Natural killer cell treated with Interleukin-12 subunit alpha and Interleukin-12 subunit beta and Interleukin-15 and Interleukin-18, amount 100 ng/mL, for 72 hours (primary cell): ENCODE measurements around the gene DSTN. TPM values are rescaled to one million over a fixed set of nuclear protein-coding genes. Genes with fewer than 3 reads are reported as not detected.
A peak's percentile ranks its signal among the peaks of the same experiment; 100 is the strongest.

Experiments used
- ATAC-seq, 2 donors: fragments of 150-1000 bp; cut with Tn5 transposase in 1 of 2; sonication (Bioruptor Pico), chemical (Tn5 transposase) in 1 of 2; 2 replicates each; pipeline ENCODE4 v1.10.0; 2021
- DNase-seq: peaks from one replicate; pipeline ENCODE4 v3.0.0; 2022; ENCODE audit warnings: low spot score
- H3K27ac Mint-ChIP-seq, 2 donors: 1 replicate in 1 of 2; 2 replicates in 1 of 2; pipeline ENCODE4 v1.8.0; 2022; ENCODE audit warnings: mixed read lengths in 2 of 2, mild to moderate bottlenecking in 1 of 2, moderate library complexity in 1 of 2
- H3K27me3 Mint-ChIP-seq, 2 donors: 1 replicate in 1 of 2; 2 replicates in 1 of 2; pipeline ENCODE4 v1.8.0; 2022; ENCODE audit warnings: mixed read lengths in 2 of 2
- H3K36me3 Mint-ChIP-seq: one replicate; pipeline ENCODE4 v1.8.0; 2022; ENCODE audit warnings: mixed read lengths
- H3K4me1 Mint-ChIP-seq, 2 donors: 1 replicate in 1 of 2; 2 replicates in 1 of 2; pipeline ENCODE4 v1.8.0; 2022; ENCODE audit warnings: low read depth in 2 of 2, mixed read lengths in 2 of 2, mild to moderate bottlenecking in 1 of 2
- H3K4me3 Mint-ChIP-seq: one replicate; pipeline ENCODE4 v1.8.0; 2022; ENCODE audit warnings: mixed read lengths
- H3K9me3 Mint-ChIP-seq: 2 replicates; pipeline ENCODE4 v1.8.0; 2022; ENCODE audit warnings: mixed read lengths
- total RNA-seq, 2 donors: library from RNA; stranded (reverse); gene quantifications; one replicate each; pipeline ENCODE4 v1.2.3, GENCODE V29; 2022

DSTN gene
- total RNA-seq, 2 donors from 2014 or later, result 42.5 to 59.1 TPM

- DNase-seq, result peak; percentile 77
- peaks cover 24 to 26% of the 10 kb centered on the region in 2 donors for H3K4me1 Mint-ChIP-seq
- peak; percentile 89 to 93 for ATAC-seq
- H3K27me3 Mint-ChIP-seq, result peaks cover 15 to 22% of the 10 kb centered on the region in 2 donors
- no peak overlapping the region for H3K4me3 Mint-ChIP-seq
- H3K27ac Mint-ChIP-seq, result peak overlapping the region in 1 of 2 donors; percentile 30
- no peaks in the 10 kb centered on the region for H3K36me3 Mint-ChIP-seq
- H3K9me3 Mint-ChIP-seq, result no peaks in the 10 kb centered on the region
Observed at GRCh38 chr20:17536944-17537444, 32.9 kb upstream of the DSTN start.

GRCh38 chr20:17537959-17538358 lies 31.9 kb upstream of the DSTN start:
- Mint-ChIP-seq H3K27ac (peak overlapping the region in 1 of 2 donors; percentile 29), H3K27me3 (peaks cover 15 to 22% of the 10 kb centered on the region in 2 donors), H3K9me3 (no peaks in the 10 kb centered on the region), H3K4me3 (no peak overlapping the region), H3K4me1 (peaks cover 24 to 26% of the 10 kb centered on the region in 2 donors), H3K36me3 (no peaks in the 10 kb centered on the region)
- ATAC-seq (no peak), DNase-seq (no peak)

GRCh38 chr20:17538517-17539170 lies 31.2 kb upstream of the DSTN start:
- H3K36me3 Mint-ChIP-seq, result no peaks in the 10 kb centered on the region
- H3K27ac Mint-ChIP-seq, result no peak overlapping the region
- H3K4me3 Mint-ChIP-seq, result no peak overlapping the region
- peaks cover 18 to 22% of the 10 kb centered on the region in 2 donors for H3K27me3 Mint-ChIP-seq
- DNase-seq (no peak), ATAC-seq (peak; percentile 66 to 84)
- no peaks in the 10 kb centered on the region for H3K9me3 Mint-ChIP-seq
- peaks cover 18 to 22% of the 10 kb centered on the region in 2 donors for H3K4me1 Mint-ChIP-seq

GRCh38 chr20:17541596-17541995 lies 28.3 kb upstream of the DSTN start:
- H3K27me3 Mint-ChIP-seq, result peaks cover 26 to 28% of the 10 kb centered on the region in 2 donors
- H3K4me1 Mint-ChIP-seq, result peaks cover 9 to 14% of the 10 kb centered on the region in 2 donors
- H3K9me3 Mint-ChIP-seq, result no peaks in the 10 kb centered on the region
- H3K4me3 Mint-ChIP-seq, result no peak overlapping the region
- no peak overlapping the region for H3K27ac Mint-ChIP-seq
- ATAC-seq, result no peak
- DNase-seq, result no peak
- no peaks in the 10 kb centered on the region for H3K36me3 Mint-ChIP-seq

- peaks cover 6 to 10% of the 10 kb centered on the region in 2 donors for H3K4me1 Mint-ChIP-seq
- H3K36me3 Mint-ChIP-seq, result no peaks in the 10 kb centered on the region
- peaks cover 26 to 28% of the 10 kb centered on the region in 2 donors for H3K27me3 Mint-ChIP-seq
- DNase-seq, result no peak
- H3K4me3 Mint-ChIP-seq, result no peak overlapping the region
- no peaks in the 10 kb centered on the region for H3K9me3 Mint-ChIP-seq
- no peak for ATAC-seq
- H3K27ac Mint-ChIP-seq, result no peak overlapping the region
Observed at GRCh38 chr20:17541996-17542395, 27.9 kb upstream of the DSTN start.

- DNase-seq, result no peak
- Mint-ChIP-seq H3K36me3 (no peaks in the 10 kb centered on the region), H3K27ac (no peak overlapping the region), H3K4me3 (no peak overlapping the region), H3K9me3 (no peaks in the 10 kb centered on the region), H3K4me1 (peaks cover 3 to 7% of the 10 kb centered on the region in 2 donors), H3K27me3 (peaks cover 26 to 28% of the 10 kb centered on the region in 2 donors)
- ATAC-seq, result no peak
Observed at GRCh38 chr20:17542481-17542880, 27.4 kb upstream of the DSTN start.

- H3K4me1 Mint-ChIP-seq, result peaks cover 0 to 3% of the 10 kb centered on the region in 2 donors
- no peak for ATAC-seq
- H3K36me3 Mint-ChIP-seq, result no peaks in the 10 kb centered on the region
- no peak overlapping the region for H3K4me3 Mint-ChIP-seq
- no peak for DNase-seq
- no peaks in the 10 kb centered on the region for H3K9me3 Mint-ChIP-seq
- H3K27ac Mint-ChIP-seq, result no peak overlapping the region
- peaks cover 23 to 28% of the 10 kb centered on the region in 2 donors for H3K27me3 Mint-ChIP-seq
Observed at GRCh38 chr20:17542993-17543412, 26.9 kb upstream of the DSTN start.

- Mint-ChIP-seq H3K27ac (peak overlapping the region in 1 of 2 donors; percentile 8), H3K27me3 (peaks cover 23 to 28% of the 10 kb centered on the region in 2 donors), H3K9me3 (no peaks in the 10 kb centered on the region), H3K4me3 (no peak overlapping the region), H3K36me3 (no peaks in the 10 kb centered on the region), H3K4me1 (peaks cover 0 to 2% of the 10 kb centered on the region in 2 donors)
- ATAC-seq (no peak), DNase-seq (no peak)
Observed at GRCh38 chr20:17543531-17544131, 26.2 kb upstream of the DSTN start.

- Mint-ChIP-seq H3K36me3 (no peaks in the 10 kb centered on the region), H3K4me3 (no peak overlapping the region), H3K27me3 (peaks cover 24 to 31% of the 10 kb centered on the region in 2 donors), H3K27ac (no peak overlapping the region), H3K4me1 (no peaks in the 10 kb centered on the region), H3K9me3 (no peaks in the 10 kb centered on the region)
- ATAC-seq (no peak), DNase-seq (no peak)
Observed at GRCh38 chr20:17545127-17545526, 24.7 kb upstream of the DSTN start.

GRCh38 chr20:17549131-17549530 lies 20.7 kb upstream of the DSTN start:
- Mint-ChIP-seq H3K27ac (no peak overlapping the region), H3K27me3 (peaks cover 6 to 12% of the 10 kb centered on the region in 2 donors), H3K9me3 (no peaks in the 10 kb centered on the region), H3K4me3 (no peak overlapping the region), H3K36me3 (no peaks in the 10 kb centered on the region), H3K4me1 (no peaks in the 10 kb centered on the region)
- ATAC-seq, result no peak
- DNase-seq, result no peak

GRCh38 chr20:17555106-17555505 lies 14.8 kb upstream of the DSTN start:
- ATAC-seq, result no peak
- DNase-seq, result no peak
- H3K4me3 Mint-ChIP-seq, result no peak overlapping the region
- H3K27ac Mint-ChIP-seq, result no peak overlapping the region
- H3K4me1 Mint-ChIP-seq, result peaks cover 4 to 11% of the 10 kb centered on the region in 2 donors
- H3K27me3 Mint-ChIP-seq, result peaks cover 1 to 2% of the 10 kb centered on the region in 2 donors
- no peaks in the 10 kb centered on the region for H3K36me3 Mint-ChIP-seq
- no peaks in the 10 kb centered on the region for H3K9me3 Mint-ChIP-seq

GRCh38 chr20:17556837-17557674 lies 12.8 kb upstream of the DSTN start:
- H3K27me3 Mint-ChIP-seq, result peaks cover 7 to 10% of the 10 kb centered on the region in 2 donors
- H3K4me3 Mint-ChIP-seq, result no peak overlapping the region
- ATAC-seq (no peak), DNase-seq (no peak)
- H3K36me3 Mint-ChIP-seq, result no peaks in the 10 kb centered on the region
- H3K27ac Mint-ChIP-seq, result no peak overlapping the region
- no peaks in the 10 kb centered on the region for H3K9me3 Mint-ChIP-seq
- peaks cover 15 to 21% of the 10 kb centered on the region in 2 donors for H3K4me1 Mint-ChIP-seq

GRCh38 chr20:17557675-17558006 lies 12.2 kb upstream of the DSTN start:
- peaks cover 7 to 10% of the 10 kb centered on the region in 2 donors for H3K27me3 Mint-ChIP-seq
- peaks cover 15 to 21% of the 10 kb centered on the region in 2 donors for H3K4me1 Mint-ChIP-seq
- H3K36me3 Mint-ChIP-seq, result no peaks in the 10 kb centered on the region
- DNase-seq (no peak), ATAC-seq (no peak)
- H3K27ac Mint-ChIP-seq, result no peak overlapping the region
- H3K4me3 Mint-ChIP-seq, result no peak overlapping the region
- H3K9me3 Mint-ChIP-seq, result no peaks in the 10 kb centered on the region
